ENCODE results near the gene MADD.

DNA sequence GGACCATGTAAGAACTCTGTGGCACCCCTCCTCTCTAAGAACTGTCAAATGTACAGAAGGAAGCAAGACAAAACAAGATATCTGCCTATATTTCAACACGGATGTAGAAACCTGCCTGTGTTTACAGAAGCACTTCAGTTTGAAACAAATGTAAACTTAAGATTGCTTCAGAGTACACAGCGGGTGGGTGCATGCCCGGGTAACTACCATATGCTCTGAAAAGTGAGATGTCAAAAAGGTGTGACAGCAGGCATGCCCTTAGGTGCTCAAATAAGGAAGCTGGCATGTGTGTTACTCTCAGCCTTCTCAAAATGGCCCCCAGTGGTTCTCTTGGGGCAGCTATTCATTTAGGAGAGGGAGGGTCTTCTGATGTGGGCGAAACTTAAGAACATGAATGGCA is 26.5 kb upstream of the MADD start:
- TF ChIP-seq, protein P1, sequence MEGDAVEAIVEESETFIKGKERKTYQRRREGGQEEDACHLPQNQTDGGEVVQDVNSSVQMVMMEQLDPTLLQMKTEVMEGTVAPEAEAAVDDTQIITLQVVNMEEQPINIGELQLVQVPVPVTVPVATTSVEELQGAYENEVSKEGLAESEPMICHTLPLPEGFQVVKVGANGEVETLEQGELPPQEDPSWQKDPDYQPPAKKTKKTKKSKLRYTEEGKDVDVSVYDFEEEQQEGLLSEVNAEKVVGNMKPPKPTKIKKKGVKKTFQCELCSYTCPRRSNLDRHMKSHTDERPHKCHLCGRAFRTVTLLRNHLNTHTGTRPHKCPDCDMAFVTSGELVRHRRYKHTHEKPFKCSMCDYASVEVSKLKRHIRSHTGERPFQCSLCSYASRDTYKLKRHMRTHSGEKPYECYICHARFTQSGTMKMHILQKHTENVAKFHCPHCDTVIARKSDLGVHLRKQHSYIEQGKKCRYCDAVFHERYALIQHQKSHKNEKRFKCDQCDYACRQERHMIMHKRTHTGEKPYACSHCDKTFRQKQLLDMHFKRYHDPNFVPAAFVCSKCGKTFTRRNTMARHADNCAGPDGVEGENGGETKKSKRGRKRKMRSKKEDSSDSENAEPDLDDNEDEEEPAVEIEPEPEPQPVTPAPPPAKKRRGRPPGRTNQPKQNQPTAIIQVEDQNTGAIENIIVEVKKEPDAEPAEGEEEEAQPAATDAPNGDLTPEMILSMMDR (IDR thresholded peaks at IDR 0.05): no peak
- TF ChIP-seq POLR2A (IDR thresholded peaks at IDR 0.05) (no peak), EP300 (IDR thresholded peaks at IDR 0.05) (no peak)

Measured in stomach (tissue), 4 donors.